ENCODE measurements around the gene NADK2.

Gene NADK2

DNA sequence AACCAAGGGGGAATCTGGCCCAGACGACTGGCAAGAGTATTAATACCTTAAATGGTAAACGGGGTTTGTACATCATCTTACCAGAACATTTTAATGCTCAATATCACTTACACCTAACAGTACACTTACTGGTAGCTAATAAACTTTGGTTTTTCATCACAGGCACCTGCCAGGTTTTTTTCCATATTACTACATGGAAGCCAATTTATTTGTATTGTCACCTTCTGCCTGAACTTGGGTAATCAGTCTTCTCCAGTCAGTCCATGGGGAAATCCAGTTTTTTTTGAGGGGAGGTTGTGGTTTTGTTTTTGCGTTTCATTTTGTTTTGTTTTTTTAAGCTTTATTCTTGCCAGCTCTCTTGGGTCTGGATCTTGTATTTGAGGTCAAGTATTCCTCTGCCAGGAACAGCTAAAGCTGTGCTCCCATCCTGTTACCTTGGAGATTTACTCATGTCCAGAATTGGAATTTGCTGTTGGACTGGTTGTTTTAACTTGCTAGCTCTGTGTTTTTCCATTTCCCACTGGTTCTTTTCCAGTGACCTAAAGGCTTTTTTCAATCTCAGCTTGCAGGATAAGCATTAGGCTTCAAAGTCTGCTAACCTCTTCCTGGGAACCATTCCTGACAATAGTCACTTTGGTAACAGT, 11.1 kb upstream of the NADK2 start:
- TF ChIP-seq, protein P1, sequence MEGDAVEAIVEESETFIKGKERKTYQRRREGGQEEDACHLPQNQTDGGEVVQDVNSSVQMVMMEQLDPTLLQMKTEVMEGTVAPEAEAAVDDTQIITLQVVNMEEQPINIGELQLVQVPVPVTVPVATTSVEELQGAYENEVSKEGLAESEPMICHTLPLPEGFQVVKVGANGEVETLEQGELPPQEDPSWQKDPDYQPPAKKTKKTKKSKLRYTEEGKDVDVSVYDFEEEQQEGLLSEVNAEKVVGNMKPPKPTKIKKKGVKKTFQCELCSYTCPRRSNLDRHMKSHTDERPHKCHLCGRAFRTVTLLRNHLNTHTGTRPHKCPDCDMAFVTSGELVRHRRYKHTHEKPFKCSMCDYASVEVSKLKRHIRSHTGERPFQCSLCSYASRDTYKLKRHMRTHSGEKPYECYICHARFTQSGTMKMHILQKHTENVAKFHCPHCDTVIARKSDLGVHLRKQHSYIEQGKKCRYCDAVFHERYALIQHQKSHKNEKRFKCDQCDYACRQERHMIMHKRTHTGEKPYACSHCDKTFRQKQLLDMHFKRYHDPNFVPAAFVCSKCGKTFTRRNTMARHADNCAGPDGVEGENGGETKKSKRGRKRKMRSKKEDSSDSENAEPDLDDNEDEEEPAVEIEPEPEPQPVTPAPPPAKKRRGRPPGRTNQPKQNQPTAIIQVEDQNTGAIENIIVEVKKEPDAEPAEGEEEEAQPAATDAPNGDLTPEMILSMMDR (IDR thresholded peaks at IDR 0.05): no peak
- Histone ChIP-seq H3K4me3 (ENCODE audit: low read depth in 1 of 2, low read length in 1 of 2) (no peak overlapping the region), H3K9me3 (no peaks in the 10 kb centered on the region), H3K27me3 (no peaks in the 10 kb centered on the region), H3K27ac (no peak overlapping the region), H3K4me1 (ENCODE audit: control insufficient read depth in 1 of 2, insufficient read depth in 1 of 2, low read depth in 1 of 2, low read length in 1 of 2) (no peaks in the 10 kb centered on the region), H3K36me3 (no peaks in the 10 kb centered on the region)

DNA sequence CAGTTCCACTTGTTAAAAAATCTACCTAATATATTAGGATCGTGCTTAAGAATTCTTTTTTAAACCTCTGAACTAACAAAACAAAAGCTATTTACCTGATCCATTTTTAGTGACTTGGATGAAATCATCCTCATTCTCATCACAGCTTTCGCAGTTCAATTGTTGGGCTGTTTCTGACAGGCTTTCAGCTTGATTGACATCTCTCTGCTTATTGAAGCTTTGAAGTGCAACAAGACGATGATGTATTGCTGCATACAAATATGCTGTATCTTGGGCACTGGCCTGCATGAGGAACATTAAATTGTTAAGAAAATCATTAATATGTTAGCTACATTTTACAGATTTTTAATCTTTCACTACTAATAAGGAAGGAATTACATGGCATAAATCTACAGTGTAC, 9.5 kb upstream of the NADK2 start:
- TF ChIP-seq, protein P1 (IDR thresholded peaks at IDR 0.05): no peak
- Histone ChIP-seq H3K27ac (no peak overlapping the region), H3K9me3 (no peaks in the 10 kb centered on the region), H3K36me3 (no peaks in the 10 kb centered on the region), H3K27me3 (no peaks in the 10 kb centered on the region), H3K4me1 (ENCODE audit: control insufficient read depth in 1 of 2, insufficient read depth in 1 of 2, low read depth in 1 of 2, low read length in 1 of 2) (no peaks in the 10 kb centered on the region), H3K4me3 (ENCODE audit: low read depth in 1 of 2, low read length in 1 of 2) (no peak overlapping the region)

DNA sequence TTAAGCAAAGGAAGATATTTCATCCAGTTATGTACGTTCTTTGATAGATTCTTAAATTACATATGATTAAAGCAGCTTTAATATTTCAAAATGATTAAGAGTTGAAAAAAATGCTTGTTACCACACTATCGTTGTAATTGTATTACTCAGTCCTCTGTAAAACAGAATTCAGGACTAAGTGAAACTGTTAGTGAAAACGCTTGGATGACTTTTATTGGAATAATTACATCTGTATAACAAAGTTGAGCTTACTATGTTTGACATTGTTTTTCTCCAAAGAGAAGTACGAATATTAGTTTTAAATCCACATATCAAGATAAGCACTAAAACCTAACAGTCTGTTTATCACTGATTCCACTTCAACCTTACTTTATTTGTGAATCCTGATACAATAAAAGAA, 8.7 kb upstream of the NADK2 start:
- Histone ChIP-seq H3K9me3 (no peaks in the 10 kb centered on the region), H3K27me3 (no peaks in the 10 kb centered on the region), H3K36me3 (no peaks in the 10 kb centered on the region), H3K4me1 (ENCODE audit: control insufficient read depth in 1 of 2, insufficient read depth in 1 of 2, low read depth in 1 of 2, low read length in 1 of 2) (no peaks in the 10 kb centered on the region), H3K4me3 (ENCODE audit: low read depth in 1 of 2, low read length in 1 of 2) (no peak overlapping the region), H3K27ac (no peak overlapping the region)
- TF ChIP-seq, protein P1 (IDR thresholded peaks at IDR 0.05): no peak

DNA sequence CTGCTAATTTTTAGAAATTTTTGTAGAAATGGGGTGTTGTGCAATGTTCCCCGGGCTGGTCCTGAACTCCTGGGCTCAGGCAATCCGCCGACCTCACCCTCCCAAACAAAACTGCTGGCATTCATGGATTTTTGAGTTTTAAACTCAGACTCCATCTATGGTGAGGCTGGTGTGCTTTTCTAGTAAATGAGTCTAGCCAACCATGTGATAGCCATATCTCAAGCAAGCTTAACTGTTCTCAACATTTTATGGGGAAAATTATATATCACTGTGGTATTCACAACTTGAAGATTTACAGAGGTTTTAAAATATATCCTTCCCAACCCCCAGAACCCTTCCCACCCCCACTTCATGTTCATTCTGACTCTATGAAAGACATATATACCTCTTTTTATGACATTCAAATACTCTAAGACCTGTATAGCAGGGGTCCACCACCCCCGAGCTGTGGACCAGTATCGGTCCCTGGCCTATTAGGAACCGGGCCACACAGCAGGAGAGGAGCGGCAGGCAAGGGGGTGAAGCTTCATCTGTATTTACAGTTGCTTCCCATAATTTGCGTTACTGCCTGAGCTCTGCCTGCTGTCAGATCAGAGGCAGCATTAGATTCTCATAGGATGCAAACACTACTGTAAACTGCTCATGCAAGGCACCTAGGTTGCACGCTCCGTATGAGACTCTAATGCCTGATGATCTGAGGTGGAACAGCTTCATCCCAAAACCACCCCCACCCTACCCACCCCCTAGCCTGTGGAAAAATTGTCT, 4.5 kb upstream of the NADK2 start:
- peaks cover 7% of the 10 kb centered on the region in 2 experiments for H3K4me1 ChIP-seq (ENCODE audit: control insufficient read depth in 1 of 2, insufficient read depth in 1 of 2, low read depth in 1 of 2, low read length in 1 of 2)
- no peaks in the 10 kb centered on the region for H3K9me3 ChIP-seq
- no peak overlapping the region for H3K4me3 ChIP-seq (ENCODE audit: low read depth in 1 of 2, low read length in 1 of 2)
- H3K27me3 ChIP-seq: no peaks in the 10 kb centered on the region
- H3K27ac ChIP-seq: no peak overlapping the region
- H3K36me3 ChIP-seq: no peaks in the 10 kb centered on the region
- TF ChIP-seq, protein P1 (IDR thresholded peaks at IDR 0.05): no peak

DNA sequence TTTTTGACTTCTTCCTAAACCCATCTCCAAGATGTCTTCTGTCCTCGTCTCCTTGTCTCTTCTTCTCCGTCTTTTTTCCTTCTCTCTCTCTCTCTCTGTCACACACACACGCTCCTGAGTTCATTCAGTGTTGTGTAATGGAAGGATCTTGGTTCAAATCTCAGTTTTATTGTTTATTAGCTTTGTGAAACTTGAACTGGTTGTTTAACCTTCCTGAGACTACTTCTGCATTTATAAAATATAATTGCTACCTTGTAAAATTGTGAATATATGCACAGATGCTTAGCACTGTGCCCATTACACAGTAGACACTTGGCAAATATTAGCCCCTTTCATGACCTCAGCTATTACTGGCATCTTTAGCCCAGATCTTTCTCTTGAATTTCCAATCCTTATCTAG, 2.4 kb upstream of the NADK2 start:
- H3K4me1 ChIP-seq (ENCODE audit: control insufficient read depth in 1 of 2, insufficient read depth in 1 of 2, low read depth in 1 of 2, low read length in 1 of 2): peaks cover 16 to 19% of the 10 kb centered on the region in 2 experiments
- H3K36me3 ChIP-seq: no peaks in the 10 kb centered on the region
- H3K27me3 ChIP-seq: no peaks in the 10 kb centered on the region
- no peak overlapping the region for H3K27ac ChIP-seq
- TF ChIP-seq, protein P1 (IDR thresholded peaks at IDR 0.05): no peak
- H3K4me3 ChIP-seq (ENCODE audit: low read depth in 1 of 2, low read length in 1 of 2): no peak overlapping the region
- no peaks in the 10 kb centered on the region for H3K9me3 ChIP-seq
